GM19239 (cell line): ENCODE data around the gene EVC.
"Not testable (repeated sequence)": the region's sequence is repeated elsewhere in the genome, so short reads cannot be mapped to it uniquely, and the experiment has no call there.

Source experiments
- DNase-seq: peaks from one replicate; pipeline ENCODE4 v3.0.0; 2011; ENCODE audit warnings: low spot score; ENCODE audit not compliant: insufficient read length
- FAIRE-seq: peaks from 2 replicates; lab custom pipeline; 2011; peaks lifted over from hg19 to GRCh38; lab: Jason Lieb, UNC

The EVC gene

DNA sequence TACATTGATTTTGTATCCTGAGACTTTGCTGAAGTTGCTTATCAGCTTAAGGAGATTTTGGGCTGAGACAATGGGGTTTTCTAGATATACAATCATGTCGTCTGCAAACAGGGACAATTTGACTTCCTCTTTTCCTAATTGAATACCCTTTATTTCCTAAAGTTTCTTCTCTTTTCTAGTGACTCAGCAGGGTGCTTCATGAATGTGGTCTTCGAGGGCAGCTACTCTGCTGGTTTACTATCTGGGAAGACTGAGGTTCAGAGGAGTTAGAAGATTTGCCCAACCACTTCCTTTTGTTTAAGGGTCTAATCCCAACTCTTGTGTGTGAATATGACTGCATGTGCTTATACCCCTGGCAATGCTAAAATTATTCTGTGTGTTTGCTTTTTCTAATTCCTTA, 17.4 kb downstream of the EVC start:
- FAIRE-seq, DNase-seq: not testable (repeated sequence)

DNA sequence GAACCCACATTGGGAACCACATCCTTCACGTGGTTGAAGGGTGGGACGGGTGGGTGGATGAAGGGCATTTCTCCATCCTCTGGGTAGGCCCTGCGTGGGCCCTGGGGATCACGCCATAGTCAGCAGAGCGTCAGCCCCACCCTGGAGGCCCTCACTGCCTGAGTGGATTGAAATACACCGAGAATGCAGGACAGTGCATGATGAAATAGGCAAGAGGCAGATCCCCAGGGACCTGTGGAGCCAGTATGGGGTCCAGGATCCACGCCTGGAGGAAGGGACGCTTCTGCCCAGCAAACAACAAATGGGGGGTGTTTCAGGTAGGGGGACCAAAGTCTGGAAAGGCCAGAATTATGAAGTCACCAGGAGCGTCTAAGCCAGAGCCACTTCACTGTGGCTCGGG, 19.4 kb downstream of the EVC start:
- FAIRE-seq (no peak), DNase-seq (no peak)

DNA sequence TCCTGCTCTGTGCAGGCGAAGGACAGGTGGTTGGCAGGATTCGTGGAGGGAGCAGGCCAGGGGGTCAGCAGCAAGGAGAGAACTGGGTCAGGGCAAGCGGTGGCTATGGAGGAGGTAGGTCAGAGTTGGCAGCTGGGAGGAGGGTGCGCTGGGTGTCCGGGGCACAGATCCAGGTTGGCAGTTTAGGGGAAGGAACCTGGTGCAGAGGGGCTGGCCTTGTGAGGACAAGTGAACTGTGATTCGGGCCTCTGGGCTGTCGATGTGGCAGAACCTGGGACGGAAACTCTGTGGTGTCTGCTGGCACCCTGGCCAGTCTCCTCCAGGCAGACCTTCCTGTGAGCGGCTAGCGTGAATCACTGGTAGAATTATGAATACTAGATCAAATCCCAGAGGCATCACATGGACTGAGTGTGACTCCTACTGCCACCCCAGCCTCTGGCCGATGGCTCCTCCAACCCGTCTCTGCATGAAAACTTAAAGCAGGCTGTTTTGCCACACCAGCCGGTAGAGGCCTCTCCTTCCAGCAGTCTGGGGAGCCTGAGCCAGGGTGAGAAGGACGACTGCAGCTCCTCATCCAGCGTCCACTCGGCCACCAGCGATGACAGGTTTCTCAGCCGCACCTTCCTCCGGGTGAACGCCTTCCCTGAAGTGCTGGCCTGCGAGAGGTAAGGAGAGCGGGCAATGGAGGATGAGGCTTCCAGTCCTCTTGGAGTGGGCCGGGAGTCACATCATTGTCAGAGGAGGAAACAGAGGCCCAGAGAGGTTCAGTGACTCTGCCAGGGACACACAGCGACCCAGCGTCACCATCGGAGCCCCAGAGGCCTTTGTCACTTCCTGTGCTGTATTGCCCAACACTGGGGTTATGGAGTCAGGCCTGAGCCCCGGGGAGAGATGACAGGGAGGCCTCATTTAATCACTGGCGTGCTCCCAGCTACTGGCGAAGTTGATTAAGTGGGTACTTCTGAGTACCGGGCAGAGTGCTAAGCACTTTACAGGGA, 20.3 kb downstream of the EVC start:
- no peak for FAIRE-seq
- no peak for DNase-seq

DNA sequence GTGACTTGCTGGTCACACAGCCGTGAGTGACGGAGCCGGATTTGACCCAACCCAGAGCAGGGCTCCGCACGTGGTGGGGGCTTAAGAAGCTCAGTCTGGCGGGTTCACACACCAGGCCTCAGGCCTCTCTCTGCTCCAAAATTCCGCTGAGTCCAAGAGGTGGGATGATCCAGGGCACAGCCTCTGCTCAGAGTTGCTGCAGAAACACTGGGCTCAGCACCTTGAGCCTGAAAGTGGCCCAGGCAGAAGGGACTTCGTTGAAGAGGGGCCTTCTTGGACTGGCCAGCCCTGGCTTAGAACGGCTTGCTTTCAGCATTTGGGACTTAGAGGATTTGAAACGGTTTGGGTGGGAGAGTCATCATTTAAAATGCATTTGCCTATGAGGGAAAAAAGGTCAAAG, 21.2 kb downstream of the EVC start:
- DNase-seq (no peak), FAIRE-seq (no peak)

DNA sequence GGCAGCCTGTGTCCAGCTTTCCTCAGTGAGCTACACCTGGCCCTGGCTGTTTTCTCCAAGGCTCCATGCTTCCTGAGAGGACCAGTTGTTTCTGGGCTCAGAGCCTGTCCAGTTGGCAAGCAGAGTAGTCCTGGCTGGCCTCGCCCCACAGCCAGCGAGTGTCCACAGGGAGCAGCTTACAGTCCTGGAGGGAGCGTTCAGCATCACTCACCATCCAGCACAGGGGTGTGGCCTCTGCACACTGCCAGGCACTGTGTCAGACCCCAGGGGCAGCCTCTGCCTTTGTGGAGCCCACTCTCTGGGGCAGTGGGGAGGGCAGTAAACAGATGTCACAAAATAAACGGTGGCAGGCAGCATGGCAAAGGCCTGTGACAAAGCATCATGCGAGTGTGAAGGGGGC, 23.9 kb downstream of the EVC start:
- DNase-seq (no peak), FAIRE-seq (no peak)

DNA sequence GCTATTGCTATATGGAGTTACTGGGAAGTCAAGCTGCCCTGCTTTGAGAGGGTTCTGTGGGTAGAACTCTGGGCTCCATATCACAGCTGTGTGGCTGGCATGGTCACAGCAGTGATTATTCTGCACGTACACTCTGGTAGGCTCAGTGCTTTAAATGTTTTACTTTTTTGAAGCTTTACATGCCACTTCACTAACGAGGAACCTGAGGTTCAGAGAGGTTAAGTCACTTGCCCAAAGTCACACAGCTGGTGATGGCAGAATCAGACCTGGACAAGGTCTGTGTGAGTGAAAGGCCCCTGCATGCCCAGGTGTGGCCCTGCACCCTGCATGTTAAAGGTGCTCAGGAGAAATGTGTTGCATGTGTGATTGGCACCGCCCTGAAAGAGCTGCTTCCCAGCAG, 24.5 kb downstream of the EVC start:
- DNase-seq (no peak), FAIRE-seq (no peak)

DNA sequence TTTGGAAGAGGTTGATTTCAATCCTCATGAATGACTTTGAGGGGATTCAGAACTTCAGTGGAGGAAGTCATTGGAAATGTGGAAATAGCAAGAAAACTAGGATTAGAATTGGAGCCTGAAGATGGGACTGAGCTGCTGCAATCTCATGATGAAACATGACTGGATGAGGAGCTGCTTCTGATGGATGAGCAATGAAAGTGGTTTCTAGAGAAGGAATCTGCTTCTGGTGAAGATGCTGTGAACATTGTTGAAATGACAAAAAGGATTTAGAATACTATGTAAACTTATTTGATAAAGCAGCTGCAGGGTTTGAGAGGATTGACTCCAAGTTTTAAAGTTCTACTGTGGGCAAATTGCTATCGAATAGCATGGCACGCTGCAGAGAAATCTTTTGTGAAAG, 27.1 kb downstream of the EVC start:
- FAIRE-seq (no peak), DNase-seq (no peak)

DNA sequence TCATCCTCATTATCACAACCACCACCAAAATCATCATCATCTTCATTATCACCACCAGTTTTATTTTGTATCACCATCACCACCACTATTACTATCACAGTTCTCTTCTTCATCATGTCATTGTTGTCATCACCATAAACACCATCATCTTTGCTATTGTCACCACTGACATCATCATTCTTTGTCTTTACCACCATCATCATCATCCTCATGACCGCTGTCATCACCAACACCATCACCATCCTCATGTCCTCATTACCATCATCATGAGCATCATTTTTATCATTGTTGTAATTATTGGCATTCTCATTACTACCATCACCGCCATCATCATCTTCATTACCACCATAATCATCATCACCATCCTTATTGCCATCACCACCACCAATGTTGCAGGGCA, 31.4 kb downstream of the EVC start:
- no peak for FAIRE-seq

DNA sequence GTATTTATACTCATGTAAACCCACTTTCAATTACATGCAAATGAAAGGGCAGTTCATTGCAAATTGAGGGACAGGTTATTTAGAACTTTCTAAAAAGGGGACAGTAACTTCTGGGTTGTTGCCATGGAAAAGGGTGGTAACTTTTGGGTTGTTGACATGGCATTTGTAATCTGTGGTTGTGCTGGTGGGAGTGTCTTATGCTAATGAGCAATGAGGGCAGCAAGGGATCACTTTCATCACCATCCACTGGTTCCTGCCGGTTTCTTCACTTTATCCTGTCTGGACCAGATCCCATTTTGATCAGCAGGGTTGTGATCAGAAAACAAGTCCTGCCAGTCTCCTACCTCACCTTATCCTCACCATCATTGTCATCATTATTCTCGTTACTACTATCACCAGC, 32.0 kb downstream of the EVC start:
- FAIRE-seq, result no peak

More for the DNA sequence above, 31.4 kb downstream of the EVC start:
- DNase-seq, result no peak

DNA sequence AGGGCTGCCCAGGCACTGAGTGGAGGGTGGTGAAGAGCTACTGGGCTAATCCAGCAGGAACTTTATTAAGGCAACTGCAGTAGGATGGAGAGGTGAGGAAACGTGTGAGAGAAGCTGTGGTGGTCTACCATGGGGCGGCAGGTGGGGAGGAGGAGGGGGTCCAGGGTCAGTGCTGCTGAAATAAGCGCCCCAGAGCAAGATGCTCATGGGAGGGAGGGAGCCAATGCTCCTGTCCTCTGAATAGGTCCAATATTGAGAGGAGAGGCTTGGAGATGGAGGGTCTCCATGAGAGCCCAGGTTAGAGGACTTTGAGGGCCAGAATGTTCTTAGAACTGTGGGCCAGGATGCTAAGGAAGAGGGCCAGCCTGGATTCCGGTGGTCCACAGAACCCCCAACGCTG, 35.2 kb downstream of the EVC start:
- DNase-seq, result no peak
- FAIRE-seq, result no peak

More for the DNA sequence above, 32.0 kb downstream of the EVC start:
- no peak for DNase-seq

DNA sequence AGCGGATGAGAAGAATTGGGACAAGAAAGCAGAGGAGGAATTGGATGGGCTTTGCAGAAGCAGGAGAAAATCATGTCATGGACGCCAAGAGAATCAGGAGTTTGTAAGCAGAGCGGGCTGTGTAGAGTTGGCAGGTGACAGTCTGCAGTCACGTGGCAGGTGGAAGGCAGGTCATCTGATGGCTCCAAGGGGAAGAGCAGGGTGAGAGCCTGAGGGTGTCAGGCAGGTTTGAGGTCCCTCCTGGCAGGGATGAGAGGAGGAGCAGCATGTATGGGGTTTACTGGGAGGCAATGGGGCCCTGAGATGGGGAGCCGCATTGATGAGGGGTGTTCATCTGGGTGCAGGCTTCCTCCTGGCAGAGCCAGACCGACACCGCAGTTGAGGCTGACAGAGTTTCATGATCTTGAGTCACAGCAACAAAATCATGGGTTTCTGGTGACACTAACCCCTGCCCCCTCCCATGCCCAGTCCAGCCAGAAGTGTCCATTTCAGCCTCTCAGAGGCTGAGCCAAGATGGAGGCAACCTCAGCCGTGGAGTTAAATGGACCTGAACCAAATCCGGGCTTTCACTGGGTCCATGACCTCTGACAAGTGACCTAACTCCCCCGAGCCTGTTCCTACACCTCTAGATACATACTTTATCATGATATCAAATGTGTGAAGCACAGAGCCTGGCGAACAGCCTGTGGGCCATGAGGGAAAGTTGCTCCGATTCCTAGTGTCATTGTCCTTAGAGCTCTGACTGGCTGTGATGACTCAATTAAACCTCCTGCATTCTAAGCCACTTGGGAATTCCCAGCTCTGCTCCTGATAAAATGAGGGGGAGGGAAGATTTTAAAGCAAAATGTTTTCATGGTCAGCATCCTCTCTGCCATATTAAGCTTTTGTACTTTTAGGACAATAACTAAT, 36.1 kb downstream of the EVC start:
- DNase-seq, result no peak
- FAIRE-seq, result no peak

DNA sequence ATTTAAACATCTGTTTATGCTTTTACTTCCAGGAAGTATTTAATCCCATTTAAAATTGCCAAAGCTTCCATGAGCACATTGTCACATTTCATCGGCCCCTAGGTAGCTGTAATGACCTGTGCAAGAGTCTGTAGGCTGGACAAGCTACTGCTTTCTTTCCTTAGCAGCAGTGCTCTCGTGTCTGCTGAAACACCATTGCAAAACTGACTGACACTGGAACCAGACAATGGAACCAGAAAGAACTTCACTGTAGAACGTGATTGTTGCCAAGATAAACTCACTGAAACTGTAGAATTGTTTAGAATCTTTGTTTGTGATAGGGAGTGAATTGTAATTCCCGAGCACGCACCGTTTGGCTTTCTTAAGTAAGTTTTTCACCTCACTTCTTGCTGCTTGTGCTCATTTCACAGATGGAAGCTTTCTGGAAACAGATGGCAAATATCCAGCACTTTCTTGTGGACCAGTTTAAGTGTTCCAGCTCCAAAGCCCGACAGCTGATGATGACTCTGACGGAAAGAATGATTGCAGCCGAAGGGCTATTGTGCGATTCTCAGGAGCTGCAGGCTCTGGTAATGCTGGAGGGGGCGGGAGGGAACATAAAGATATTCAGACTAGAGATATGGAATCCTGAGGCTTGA, 36.9 kb downstream of the EVC start:
- no peak for FAIRE-seq
- DNase-seq, result no peak

DNA sequence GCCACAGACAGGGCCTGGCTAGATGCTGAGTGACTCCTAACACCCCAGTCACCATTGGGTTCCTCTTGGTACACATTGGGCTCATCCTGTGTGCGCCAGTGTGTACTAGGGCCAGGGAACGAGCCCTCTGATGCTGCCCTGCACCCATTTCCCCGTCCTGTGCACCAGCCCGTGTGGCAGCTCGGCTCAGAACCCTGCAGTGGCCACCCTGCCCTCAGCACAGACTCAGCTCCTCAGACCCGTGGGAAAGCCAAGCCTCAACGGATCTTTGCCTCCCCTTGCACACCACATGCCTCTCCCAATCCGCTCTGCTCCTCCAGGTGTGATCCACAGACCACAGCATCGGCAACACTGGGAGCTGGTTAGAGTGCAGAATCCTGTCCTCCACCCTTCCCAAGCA, 38.6 kb downstream of the EVC start:
- no peak for DNase-seq
- FAIRE-seq, result no peak

DNA sequence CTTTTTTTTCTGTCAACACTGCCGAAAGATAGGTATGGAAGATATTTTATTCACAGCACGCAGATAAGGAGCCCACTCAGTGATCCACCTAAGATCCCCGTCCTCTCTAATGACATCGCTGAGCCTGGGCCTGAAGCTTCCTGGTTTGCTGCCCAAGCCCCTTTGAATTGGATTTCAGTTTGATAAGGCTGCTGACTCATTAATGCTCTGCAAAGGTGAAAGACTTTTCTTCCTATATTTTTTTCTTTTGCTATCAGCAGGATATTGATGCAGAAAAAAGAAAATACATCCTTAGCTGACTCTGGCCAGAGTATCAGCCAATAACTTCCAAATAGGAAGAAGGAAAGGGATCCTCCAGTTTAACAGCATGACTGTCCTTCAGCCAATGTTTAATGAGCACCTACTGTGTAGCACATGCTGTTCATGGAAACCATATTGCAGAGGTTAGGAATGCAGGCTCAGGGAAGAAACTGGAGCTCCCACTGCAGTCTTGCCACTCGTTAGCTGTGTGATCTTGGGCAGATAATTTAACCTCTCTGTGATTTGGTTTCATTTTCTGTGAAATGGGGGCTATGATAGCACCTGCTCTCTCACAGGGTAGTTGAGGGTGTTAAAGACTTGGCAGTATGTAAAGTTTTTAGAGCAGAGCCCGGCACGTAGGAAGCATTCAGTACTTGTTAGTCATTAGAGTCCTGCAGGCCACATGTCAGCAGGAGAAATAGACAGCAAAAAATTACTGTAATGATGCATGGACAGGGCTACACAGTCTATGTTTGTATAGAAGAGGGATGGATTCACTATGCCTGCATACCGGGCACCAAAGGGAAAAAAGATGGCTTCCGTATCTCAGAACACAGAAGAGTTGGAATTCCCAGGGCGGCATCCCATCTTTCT, 39.3 kb downstream of the EVC start:
- FAIRE-seq (no peak), DNase-seq (no peak)

DNA sequence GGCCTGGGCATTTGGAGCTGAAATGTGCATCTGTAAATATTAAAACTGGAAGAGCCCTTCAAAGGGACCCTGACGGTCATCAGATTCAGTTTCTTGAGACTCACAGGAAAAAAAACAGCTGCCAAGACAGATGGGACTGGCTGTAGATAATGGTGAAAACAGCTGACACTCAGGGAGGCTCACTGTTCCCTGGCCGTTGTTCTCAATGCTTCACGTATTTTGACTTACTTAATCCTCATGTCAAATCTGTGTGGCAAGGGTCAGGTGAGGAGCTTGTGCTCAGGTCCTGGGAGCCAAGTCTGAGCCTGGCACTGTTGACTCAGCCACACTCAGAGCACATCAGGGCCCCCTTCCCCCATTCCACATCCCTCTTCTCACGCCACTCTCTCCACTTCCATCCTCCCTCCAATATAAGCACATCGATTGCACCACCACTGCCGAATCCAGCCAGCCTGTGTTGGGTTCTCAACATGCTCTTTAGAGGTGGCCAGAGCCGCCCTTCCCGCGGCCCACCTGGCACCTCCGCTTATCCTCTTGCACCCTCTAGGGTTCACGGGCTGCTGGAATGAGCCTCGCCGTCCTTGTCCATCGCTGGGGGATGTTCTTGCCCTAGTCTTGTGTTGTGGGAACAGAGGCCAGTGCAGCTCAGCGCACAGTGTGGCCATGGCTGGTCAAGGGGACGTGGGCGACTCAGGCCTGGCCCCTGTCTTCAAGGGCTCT, 40.1 kb downstream of the EVC start:
- FAIRE-seq (no peak), DNase-seq (no peak)

DNA sequence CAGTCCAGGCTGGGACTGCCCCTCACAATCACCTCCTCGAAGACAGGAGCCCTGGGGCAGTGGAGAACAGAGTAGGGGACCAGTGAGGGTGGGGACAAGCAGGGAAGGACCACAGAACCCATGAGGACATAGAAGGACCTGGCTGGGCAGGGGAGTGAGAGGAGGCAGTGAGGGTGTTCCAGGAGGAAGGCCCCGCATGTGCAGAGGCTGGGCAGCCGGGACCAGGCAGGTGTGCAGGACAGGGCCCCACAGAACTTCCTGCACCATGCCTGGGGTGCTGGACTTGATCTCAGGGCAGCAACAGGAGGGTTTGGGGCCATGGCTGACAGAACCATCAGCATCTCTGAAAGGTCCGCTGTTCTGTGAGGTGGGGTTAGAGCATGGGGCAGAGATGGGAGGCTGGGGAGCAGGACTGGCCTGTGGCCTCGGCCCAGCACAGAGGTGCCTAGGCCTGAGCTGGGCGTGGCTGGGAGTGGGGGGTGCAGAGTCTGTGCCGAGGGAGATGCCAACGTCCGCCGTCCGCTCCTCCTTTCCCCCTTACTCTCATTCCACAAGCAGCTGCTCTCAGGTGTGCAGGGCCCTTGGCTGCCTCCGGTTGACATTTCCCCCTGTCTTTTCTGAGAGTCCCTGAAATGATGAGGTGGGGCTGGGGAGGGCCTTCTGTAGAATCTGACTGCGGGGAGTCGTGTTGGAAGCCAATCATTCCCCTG, 40.8 kb downstream of the EVC start:
- DNase-seq (no peak), FAIRE-seq (no peak)

DNA sequence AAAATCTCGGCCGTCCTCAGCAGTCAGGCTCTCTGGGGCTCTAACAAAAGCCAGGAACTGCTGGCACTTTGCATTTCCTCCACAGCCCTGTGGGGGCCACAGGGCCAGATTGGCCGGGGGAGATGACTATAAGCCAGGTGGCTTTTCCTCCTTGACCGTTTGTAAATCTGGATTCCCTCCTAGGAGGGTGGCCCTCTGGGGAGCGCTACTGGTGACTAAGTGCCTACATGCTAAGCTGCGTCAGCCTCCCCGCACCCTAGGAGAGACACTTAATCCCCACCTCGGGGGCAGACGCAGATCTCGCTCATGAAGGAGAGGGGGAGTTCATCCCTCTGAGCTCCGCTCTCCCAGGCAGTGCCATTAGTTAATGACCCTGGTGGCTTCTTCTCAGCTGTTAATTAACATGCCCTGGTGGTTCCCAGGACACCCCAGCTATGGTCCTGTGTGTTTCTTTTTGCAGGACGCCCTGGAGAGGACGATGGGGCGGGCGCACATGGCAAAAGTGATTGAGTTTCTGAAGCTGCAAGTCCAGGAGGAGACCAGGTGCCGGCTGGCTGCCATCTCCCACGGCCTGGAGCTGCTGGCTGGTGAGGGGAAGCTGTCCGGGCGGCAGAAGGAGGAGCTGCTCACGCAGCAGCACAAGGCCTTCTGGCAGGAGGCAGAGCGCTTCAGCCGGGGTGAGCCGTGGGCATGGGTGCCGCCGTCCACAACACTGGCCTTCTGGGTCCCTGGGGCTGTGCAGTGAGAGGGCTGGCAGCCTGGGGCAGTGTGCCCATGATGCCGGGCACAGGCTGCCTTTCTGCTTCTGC, 41.6 kb downstream of the EVC start:
- DNase-seq (no peak), FAIRE-seq (no peak)

DNA sequence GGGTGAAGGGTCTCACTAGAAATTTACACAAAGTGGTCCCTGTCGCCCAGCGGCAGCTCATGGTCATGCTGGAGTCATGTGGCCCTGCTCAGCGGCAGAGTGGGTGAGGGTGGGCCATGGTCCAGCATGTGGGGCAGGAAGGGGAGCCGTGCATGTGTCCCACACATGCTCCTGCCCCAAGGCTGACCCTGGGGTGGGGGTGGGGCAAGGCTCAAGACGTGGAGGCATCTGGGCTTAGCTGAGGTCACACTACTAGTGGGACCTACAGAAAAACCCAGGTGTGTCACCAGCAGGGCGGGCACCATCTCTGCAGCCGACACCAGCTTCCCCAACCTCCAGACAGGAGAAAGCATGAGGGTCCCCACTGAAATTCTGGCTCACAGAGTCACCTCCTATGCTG, 42.4 kb downstream of the EVC start:
- FAIRE-seq (no peak), DNase-seq (no peak)
